Calu3 (cell line): ENCODE measurements around the gene TMEM82. TPM values are rescaled to one million over a fixed set of nuclear protein-coding genes. Genes with fewer than 3 reads are reported as not detected.
A peak's percentile ranks its signal among the peaks of the same experiment; 100 is the strongest.

Experiments used
- BruUV-seq: library from RNA; stranded (reverse); fragments of 400-500 nt; replicated peaks from 2 replicates; lab custom pipeline; 2021; lab: Mats Ljungman, UMichigan
- CTCF ChIA-PET: fragments of 300-600 bp; sonication (Branson Sonifier 250); formaldehyde crosslinking; loops from one replicate; lab custom pipeline; 2022; ENCODE audit warnings: antibody characterized with exemption; lab: Charles Lee
- DNase-seq: peaks from one replicate; pipeline ENCODE4 v3.0.0; 2022
- H3K27ac Mint-ChIP-seq: one replicate; pipeline ENCODE4 v1.8.0; 2022; ENCODE audit warnings: mixed read lengths; ENCODE audit not compliant: unreplicated experiment
- H3K27me3 Mint-ChIP-seq: one replicate; pipeline ENCODE4 v1.8.0; 2022; ENCODE audit warnings: mixed read lengths; ENCODE audit not compliant: unreplicated experiment
- H3K36me3 Mint-ChIP-seq: one replicate; pipeline ENCODE4 v1.8.0; 2022; ENCODE audit warnings: mild to moderate bottlenecking, moderate library complexity, mixed read lengths; ENCODE audit not compliant: insufficient read depth, unreplicated experiment
- H3K4me1 Mint-ChIP-seq: one replicate; pipeline ENCODE4 v1.8.0; 2022; ENCODE audit warnings: mild to moderate bottlenecking, low read depth, mixed read lengths; ENCODE audit not compliant: unreplicated experiment
- H3K4me3 Mint-ChIP-seq: one replicate; pipeline ENCODE4 v1.8.0; 2022; ENCODE audit warnings: mild to moderate bottlenecking, low read depth, moderate library complexity, mixed read lengths; ENCODE audit not compliant: unreplicated experiment
- H3K9me3 Mint-ChIP-seq: one replicate; pipeline ENCODE4 v1.8.0; 2022; ENCODE audit warnings: low read depth, mixed read lengths; ENCODE audit not compliant: unreplicated experiment
- CTCF ChIP-seq: fragments of 200-600 bp; IDR thresholded peaks from one replicate; pipeline ENCODE4 v1.8.0; 2022; ENCODE audit warnings: antibody characterized with exemption; ENCODE audit not compliant: unreplicated experiment
- intact Hi-C: fragments of 100-400 bp; cut with micrococcal nuclease; formaldehyde crosslinking; loops from one replicate; pipeline ENCODE4 v1.10.0; 2022; ENCODE audit not compliant: unreplicated experiment
- total RNA-seq: library from RNA; stranded (reverse); gene quantifications from 2 replicates; pipeline ENCODE4 v1.2.3, GENCODE V29; 2022

The TMEM82 gene
- total RNA-seq, 1 experiment from 2014 or later, result not detected

DNA sequence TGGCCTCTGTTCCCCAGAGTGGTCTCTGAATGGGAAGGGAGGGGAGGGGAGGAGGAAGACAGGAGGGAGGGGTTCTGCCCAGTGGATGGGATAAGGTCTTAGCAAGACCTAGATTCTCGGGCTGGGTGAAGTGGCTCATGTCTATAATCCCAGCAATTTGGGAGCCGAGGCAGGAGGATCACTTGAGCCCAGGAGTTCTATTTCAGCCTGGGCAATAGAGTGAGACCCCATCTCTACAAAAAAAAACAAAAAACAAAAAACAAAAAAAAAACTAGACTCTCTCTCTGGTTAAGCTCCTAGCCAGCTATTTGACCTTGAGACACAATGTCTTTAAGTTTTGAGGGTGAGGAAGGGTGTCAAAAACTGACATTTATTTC, 53.8 kb downstream of the TMEM82 start:
- H3K27me3 Mint-ChIP-seq, result no peaks in the 10 kb centered on the region
- CTCF ChIA-PET, result interaction anchor here (0.6 kb wide), 1 partner anchor 65 kb away, joined by 3 read pairs; no protein-coding TSS in a partner anchor
- peak overlapping the region; percentile 96 for H3K27ac Mint-ChIP-seq
- no peaks in the 10 kb centered on the region for H3K9me3 Mint-ChIP-seq
- peaks cover 50% of the 10 kb centered on the region for H3K36me3 Mint-ChIP-seq
- TF ChIP-seq CTCF, result no peak
- intact Hi-C loops, result loop anchor here (5.0 to 10.0 kb wide), 2 partner anchors 51 to 119 kb away; partner anchors contain the start of gene SPEN
- BruUV-seq, result no TSS peak
- H3K4me3 Mint-ChIP-seq, result peak overlapping the region; percentile 39
- H3K4me1 Mint-ChIP-seq, result peaks cover 44% of the 10 kb centered on the region
- no peak for DNase-seq

Other genes with a start within 250 kb of the TMEM82 start
- 8.4 and 8.8 TPM in 2 replicates for gene CASP9, start 218.3 kb upstream of the TMEM82 start, total RNA-seq
- gene DNAJC16, start 215.7 kb upstream of the TMEM82 start, total RNA-seq, result 18.2 and 20.6 TPM in 2 replicates
- gene AGMAT, start 157.4 kb upstream of the TMEM82 start, total RNA-seq, result 2.5 and 5.2 TPM in 2 replicates
- 27.0 and 30.1 TPM in 2 replicates for gene DDI2, start 125.0 kb upstream of the TMEM82 start, total RNA-seq
- 30.4 and 33.4 TPM in 2 replicates for gene PLEKHM2, start 58.2 kb upstream of the TMEM82 start, total RNA-seq
- gene SLC25A34, start 6.2 kb upstream of the TMEM82 start, total RNA-seq, result 0.68 and 1.2 TPM in 2 replicates
- 25.6 and 26.8 TPM in 2 replicates for gene FBLIM1, start 16.3 kb downstream of the TMEM82 start, total RNA-seq
- gene UQCRHL, start 65.2 kb downstream of the TMEM82 start, total RNA-seq, result 3.3 and 3.6 TPM in 2 replicates
- 48.3 and 53.6 TPM in 2 replicates for gene SPEN, start 105.2 kb downstream of the TMEM82 start, total RNA-seq
- 22.1 and 26.6 TPM in 2 replicates for gene ZBTB17, start 233.6 kb downstream of the TMEM82 start, total RNA-seq